ENCODE data around the gene NFYC. TPM values are rescaled to one million over a fixed set of nuclear protein-coding genes. Genes with fewer than 3 reads are reported as not detected.

Gene NFYC
- total and polyA plus RNA-seq, 7 donors, result 38.0 to 53.5 (median 41.8) TPM

DNA sequence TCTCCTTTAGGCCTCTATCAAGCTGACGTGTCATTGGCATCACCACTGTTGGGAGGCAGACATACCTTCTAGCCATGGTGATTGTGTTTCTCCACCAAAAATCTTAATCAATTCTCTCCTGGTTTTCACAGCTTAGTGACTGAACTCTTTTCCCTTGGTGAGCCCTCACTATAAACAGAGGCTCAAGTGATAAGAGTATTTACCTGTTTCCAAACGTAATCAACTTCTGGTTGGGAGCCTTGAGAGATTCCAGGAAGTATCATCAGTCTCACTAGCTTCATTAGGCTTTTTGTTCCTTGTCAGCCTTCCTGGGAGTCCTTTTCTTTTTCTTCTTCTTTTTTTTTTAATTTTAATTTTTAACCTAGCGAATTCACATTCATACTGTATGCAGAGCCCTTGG is 58.3 kb downstream of the NFYC start:
- Histone ChIP-seq H3K9me3 (no peaks in the 10 kb centered on the region), H3K4me3 (no peak overlapping the region), H3K27me3 (no peaks in the 10 kb centered on the region), H3K4me1 (peaks cover 0 to 40% (median 24%) of the 10 kb centered on the region in 4 donors), H3K36me3 (peaks cover 10 to 56% (median 22%) of the 10 kb centered on the region in 4 donors), H3K27ac (no peak overlapping the region)
- intact Hi-C loops (cut with DNase I), result no loop called here
- DNase-seq, result no peak
- TF ChIP-seq POLR2AphosphoS5 (IDR thresholded peaks at IDR 0.05) (no peak), POLR2A (IDR thresholded peaks at IDR 0.05) (no peak), EP300 (IDR thresholded peaks at IDR 0.05) (no peak)
- TF ChIP-seq, protein P1, sequence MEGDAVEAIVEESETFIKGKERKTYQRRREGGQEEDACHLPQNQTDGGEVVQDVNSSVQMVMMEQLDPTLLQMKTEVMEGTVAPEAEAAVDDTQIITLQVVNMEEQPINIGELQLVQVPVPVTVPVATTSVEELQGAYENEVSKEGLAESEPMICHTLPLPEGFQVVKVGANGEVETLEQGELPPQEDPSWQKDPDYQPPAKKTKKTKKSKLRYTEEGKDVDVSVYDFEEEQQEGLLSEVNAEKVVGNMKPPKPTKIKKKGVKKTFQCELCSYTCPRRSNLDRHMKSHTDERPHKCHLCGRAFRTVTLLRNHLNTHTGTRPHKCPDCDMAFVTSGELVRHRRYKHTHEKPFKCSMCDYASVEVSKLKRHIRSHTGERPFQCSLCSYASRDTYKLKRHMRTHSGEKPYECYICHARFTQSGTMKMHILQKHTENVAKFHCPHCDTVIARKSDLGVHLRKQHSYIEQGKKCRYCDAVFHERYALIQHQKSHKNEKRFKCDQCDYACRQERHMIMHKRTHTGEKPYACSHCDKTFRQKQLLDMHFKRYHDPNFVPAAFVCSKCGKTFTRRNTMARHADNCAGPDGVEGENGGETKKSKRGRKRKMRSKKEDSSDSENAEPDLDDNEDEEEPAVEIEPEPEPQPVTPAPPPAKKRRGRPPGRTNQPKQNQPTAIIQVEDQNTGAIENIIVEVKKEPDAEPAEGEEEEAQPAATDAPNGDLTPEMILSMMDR (IDR thresholded peaks at IDR 0.05), result no peak
- WGBS, 2 donors, result 72 to 78% methylated on average over 3 of the region's 3 CpGs

DNA sequence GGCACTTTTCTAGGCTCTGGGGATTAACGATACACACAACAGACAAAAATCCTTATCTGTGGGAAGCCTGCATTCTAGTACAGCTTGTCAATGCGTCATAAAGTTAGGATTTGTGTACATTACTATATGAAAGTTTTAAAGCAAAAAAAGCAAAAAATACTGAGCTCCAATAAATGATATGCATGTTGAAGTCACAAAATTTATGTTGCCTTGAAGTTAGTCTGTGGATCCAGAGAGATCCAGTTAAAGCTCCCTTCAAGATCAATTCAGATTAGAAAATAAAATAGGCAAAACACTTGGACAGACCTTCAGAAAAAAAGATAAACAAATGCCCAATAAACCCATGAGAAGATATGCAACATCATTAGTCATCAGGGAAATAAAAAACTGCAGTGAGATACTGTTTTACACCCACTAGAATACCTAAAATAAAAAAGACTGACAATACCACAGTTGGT is 59.0 kb downstream of the NFYC start:
- no peaks in the 10 kb centered on the region for H3K9me3 ChIP-seq
- H3K4me1 ChIP-seq, result peaks cover 0 to 39% (median 24%) of the 10 kb centered on the region in 4 donors
- peaks cover 12 to 63% (median 22%) of the 10 kb centered on the region in 4 donors for H3K36me3 ChIP-seq
- 82 to 83% methylated on average over 2 of the region's 2 CpGs for WGBS, 2 donors
- H3K4me3 ChIP-seq, result no peak overlapping the region
- H3K27ac ChIP-seq, result no peak overlapping the region
- no peak for DNase-seq
- intact Hi-C loops (cut with DNase I), result no loop called here
- no peaks in the 10 kb centered on the region for H3K27me3 ChIP-seq
- TF ChIP-seq POLR2AphosphoS5 (IDR thresholded peaks at IDR 0.05), result no peak
- no peak for TF ChIP-seq EP300 (IDR thresholded peaks at IDR 0.05)
- TF ChIP-seq, protein P1 (IDR thresholded peaks at IDR 0.05), result no peak
- no peak for TF ChIP-seq POLR2A (IDR thresholded peaks at IDR 0.05)

DNA sequence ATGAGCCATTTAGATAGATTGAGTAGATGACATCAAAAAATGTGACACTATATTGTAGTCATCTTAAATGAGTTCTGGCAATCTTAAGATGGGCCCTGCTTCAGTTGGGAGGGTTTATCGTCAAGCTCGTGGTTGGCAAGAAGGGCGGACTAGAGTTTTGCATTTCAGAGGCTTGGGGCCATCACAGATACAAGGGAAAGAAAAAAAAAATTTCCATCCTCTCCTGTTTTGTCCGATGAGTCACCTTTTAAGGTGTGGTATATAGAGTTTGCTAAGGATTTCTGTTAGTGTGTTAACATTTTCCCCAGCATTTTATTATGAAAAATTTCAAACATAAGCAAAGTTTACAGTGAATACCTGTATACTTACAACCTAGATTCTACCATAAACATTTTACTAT is 60.3 kb downstream of the NFYC start:
- TF ChIP-seq, protein P1 (IDR thresholded peaks at IDR 0.05), result no peak
- TF ChIP-seq POLR2AphosphoS5 (IDR thresholded peaks at IDR 0.05) (no peak), EP300 (IDR thresholded peaks at IDR 0.05) (no peak), POLR2A (IDR thresholded peaks at IDR 0.05) (no peak)
- no peak for DNase-seq
- H3K9me3 ChIP-seq, result no peaks in the 10 kb centered on the region
- 67 to 76% methylated on average over 4 of the region's 4 CpGs for WGBS, 2 donors
- H3K27ac ChIP-seq, result no peak overlapping the region
- no peaks in the 10 kb centered on the region for H3K27me3 ChIP-seq
- intact Hi-C loops (cut with DNase I), result no loop called here
- H3K4me1 ChIP-seq, result peaks cover 0 to 36% (median 21%) of the 10 kb centered on the region in 4 donors
- no peak overlapping the region for H3K4me3 ChIP-seq
- H3K36me3 ChIP-seq, result peaks cover 16 to 76% (median 22%) of the 10 kb centered on the region in 4 donors

DNA sequence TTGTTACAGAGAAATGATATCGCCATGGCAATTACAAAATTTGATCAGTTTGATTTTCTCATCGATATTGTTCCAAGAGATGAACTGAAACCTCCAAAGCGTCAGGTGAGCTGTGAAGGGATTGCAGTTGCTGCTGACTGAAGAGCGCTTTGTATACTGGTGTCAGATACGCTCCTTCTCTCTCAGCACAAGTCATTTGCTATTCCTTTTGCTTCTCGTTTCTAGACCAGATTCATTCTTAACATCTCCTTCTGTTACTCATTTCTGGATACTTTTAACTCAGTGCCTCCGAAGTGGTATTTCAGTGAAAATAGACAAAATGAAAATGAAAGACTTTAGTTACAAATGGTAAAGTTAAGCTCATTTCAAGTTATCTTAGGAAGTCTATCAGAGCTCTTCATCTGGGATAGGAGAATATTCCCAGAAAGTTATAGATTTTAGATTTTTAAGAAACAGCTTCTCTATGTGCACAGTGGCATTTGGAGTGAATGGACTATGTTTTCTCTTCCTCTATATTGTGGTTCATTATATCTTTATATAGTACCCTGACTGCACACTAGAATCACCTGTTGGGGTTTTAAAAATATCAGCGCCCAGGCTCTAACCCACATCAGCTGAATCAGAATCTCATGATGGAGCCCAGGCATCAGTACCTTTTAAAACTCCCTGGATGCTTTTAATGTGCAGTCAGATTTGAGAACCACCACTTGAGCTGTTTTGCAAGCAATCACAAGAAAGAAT is 61.8 kb downstream of the NFYC start:
- intact Hi-C loops (cut with DNase I), result no loop called here
- H3K36me3 ChIP-seq, result peaks cover 16 to 77% (median 19%) of the 10 kb centered on the region in 4 donors
- WGBS, 2 donors, result 90% methylated on average over 8 of the region's 8 CpGs
- H3K27me3 ChIP-seq, result no peaks in the 10 kb centered on the region
- peak overlapping the region in 3 of 4 donors; percentile 68 to 80 (median 78) for H3K27ac ChIP-seq
- DNase-seq, result no peak
- peaks cover 0 to 49% (median 36%) of the 10 kb centered on the region in 4 donors for H3K4me1 ChIP-seq
- no peaks in the 10 kb centered on the region for H3K9me3 ChIP-seq
- no peak overlapping the region for H3K4me3 ChIP-seq
- TF ChIP-seq POLR2A (IDR thresholded peaks at IDR 0.05), result no peak
- no peak for TF ChIP-seq EP300 (IDR thresholded peaks at IDR 0.05)
- TF ChIP-seq POLR2AphosphoS5 (IDR thresholded peaks at IDR 0.05), result no peak

DNA sequence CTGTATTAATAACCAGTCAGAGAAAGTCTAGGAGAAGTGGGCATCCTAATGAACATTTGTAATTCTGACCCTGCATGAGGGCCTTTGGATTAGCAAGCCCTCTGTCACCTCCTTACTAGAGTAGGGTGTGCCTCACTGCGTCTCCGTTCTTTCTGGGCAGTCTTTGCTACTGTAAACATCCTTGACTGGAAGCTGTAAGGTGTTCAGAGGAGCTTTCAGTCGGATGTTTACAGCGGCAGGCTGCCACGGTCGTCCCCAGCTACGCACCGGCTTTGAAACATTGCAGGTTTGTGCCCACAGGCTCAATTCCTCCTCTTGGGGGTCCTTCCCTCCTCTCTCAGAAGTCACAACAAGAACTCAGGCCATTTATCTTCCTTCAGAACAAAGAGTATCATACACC is 62.7 kb downstream of the NFYC start:
- peaks cover 0 to 58% (median 44%) of the 10 kb centered on the region in 4 donors for H3K4me1 ChIP-seq
- TF ChIP-seq EP300 (IDR thresholded peaks at IDR 0.05) (no peak), POLR2AphosphoS5 (IDR thresholded peaks at IDR 0.05) (no peak), POLR2A (IDR thresholded peaks at IDR 0.05) (no peak)
- TF ChIP-seq, protein P1 (IDR thresholded peaks at IDR 0.05), result no peak
- intact Hi-C loops (cut with DNase I), result no loop called here

More for the DNA sequence above, 62.7 kb downstream of the NFYC start:
- H3K27me3 ChIP-seq, result no peaks in the 10 kb centered on the region
- H3K27ac ChIP-seq, result peak overlapping the region; percentile 23 to 80 (median 73)
- DNase-seq, result no peak
- peaks cover 13 to 77% (median 18%) of the 10 kb centered on the region in 4 donors for H3K36me3 ChIP-seq
- no peaks in the 10 kb centered on the region for H3K9me3 ChIP-seq
- H3K4me3 ChIP-seq, result no peak overlapping the region
- WGBS, 2 donors, result 84 to 85% methylated on average over 8 of the region's 8 CpGs

All from sigmoid colon (tissue), 7 donors.